MCF 10A (cell line): ENCODE data around the gene MCC. TPM values are rescaled to one million over a fixed set of nuclear protein-coding genes. Genes with fewer than 3 reads are reported as not detected.

Experiments
- BruUV-seq: library from RNA; stranded (reverse); fragments of 400-500 nt; replicated peaks from 2 replicates; lab custom pipeline; 2021; lab: Mats Ljungman, UMichigan
- CTCF ChIA-PET: fragments of 300-600 bp; sonication (Branson Sonifier 250); formaldehyde crosslinking; extraction: SDS; loops from one replicate; lab custom pipeline; 2021; ENCODE audit warnings: antibody characterized with exemption, inconsistent platforms; lab: Yijun Ruan, JAX
- POLR2A ChIA-PET: fragments of 300-600, 350-650 bp; sonication (Branson Sonifier 250); formaldehyde crosslinking; extraction: SDS; loops from one replicate; lab custom pipeline; 2020; ENCODE audit warnings: antibody characterized with exemption, inconsistent platforms; lab: Yijun Ruan, JAX
- DNase-seq: peaks from one replicate; pipeline ENCODE4 v3.0.0-alpha.2; 2018; ENCODE audit not compliant: unreplicated experiment
- H3K27ac Mint-ChIP-seq: one replicate; pipeline ENCODE4 v1.8.0; 2022; ENCODE audit warnings: mild to moderate bottlenecking, low read depth, mixed read lengths; ENCODE audit not compliant: unreplicated experiment
- H3K27me3 Mint-ChIP-seq: one replicate; pipeline ENCODE4 v1.8.0; 2022; ENCODE audit warnings: mixed read lengths; ENCODE audit not compliant: insufficient read depth, unreplicated experiment
- H3K36me3 Mint-ChIP-seq: one replicate; pipeline ENCODE4 v1.8.0; 2022; ENCODE audit warnings: mild to moderate bottlenecking, moderate library complexity, mixed read lengths; ENCODE audit not compliant: insufficient read depth, unreplicated experiment
- H3K4me1 Mint-ChIP-seq: one replicate; pipeline ENCODE4 v1.8.0; 2022; ENCODE audit warnings: mixed read lengths; ENCODE audit not compliant: insufficient read depth, unreplicated experiment
- H3K4me3 Mint-ChIP-seq: one replicate; pipeline ENCODE4 v1.8.0; 2022; ENCODE audit warnings: mild to moderate bottlenecking, moderate library complexity, mixed read lengths; ENCODE audit not compliant: unreplicated experiment
- H3K9me3 Mint-ChIP-seq: one replicate; pipeline ENCODE4 v1.8.0; 2022; ENCODE audit warnings: mixed read lengths; ENCODE audit not compliant: unreplicated experiment
- CTCF ChIP-seq: fragments of 200-600 bp; IDR thresholded peaks from one replicate; pipeline ENCODE4 v1.8.0; 2022; ENCODE audit warnings: antibody characterized with exemption, mild to moderate bottlenecking; ENCODE audit not compliant: unreplicated experiment
- intact Hi-C: fragments of 100-400 bp; cut with micrococcal nuclease; formaldehyde crosslinking; loops from 2 replicates; pipeline ENCODE4 v1.14.1; 2022
- total RNA-seq: library from RNA; stranded (reverse); gene quantifications from 2 replicates; pipeline ENCODE4 v1.2.3, GENCODE V29; 2022

The MCC gene
- total RNA-seq, 1 experiment from 2014 or later, result 25.3 TPM

- BruUV-seq, result no TSS peak
- no peak for TF ChIP-seq CTCF
- DNase-seq, result peak; percentile 60
- intact Hi-C loops, result no loop called here
- H3K36me3 Mint-ChIP-seq, result no peaks in the 10 kb centered on the region
- POLR2A ChIA-PET, result interaction anchor here (0.7 kb wide), 1 partner anchor 128 kb away, joined by 3 read pairs; no protein-coding TSS in a partner anchor
- peak overlapping the region; percentile 14 for H3K27ac Mint-ChIP-seq
- peaks cover 12% of the 10 kb centered on the region for H3K4me1 Mint-ChIP-seq
- H3K27me3 Mint-ChIP-seq, result no peaks in the 10 kb centered on the region
- CTCF ChIA-PET, result interaction anchor here (0.9 to 5.7 kb wide), 3 partner anchors 9 to 128 kb away, joined by 3 to 109 read pairs (median 3); partner anchors contain the start of gene YTHDC2
- no peak overlapping the region for H3K4me3 Mint-ChIP-seq
- H3K9me3 Mint-ChIP-seq, result no peaks in the 10 kb centered on the region
These were observed 105.5 kb downstream of the MCC start for GRCh38 chr5:113382731-113383130.

GRCh38 chr5:113381791-113382190 is 106.5 kb downstream of the MCC start:
- intact Hi-C loops, result no loop called here
- POLR2A ChIA-PET, result interaction anchor here (0.8 to 1.2 kb wide), 2 partner anchors 36 to 106 kb away, joined by 3 read pairs; partner anchors contain the start of gene MCC
- Mint-ChIP-seq H3K4me3 (no peak overlapping the region), H3K9me3 (no peaks in the 10 kb centered on the region), H3K27me3 (no peaks in the 10 kb centered on the region), H3K36me3 (no peaks in the 10 kb centered on the region), H3K27ac (no peak overlapping the region), H3K4me1 (peaks cover 12% of the 10 kb centered on the region)
- DNase-seq, result no peak
- TF ChIP-seq CTCF, result no peak
- BruUV-seq, result no TSS peak
- CTCF ChIA-PET, result interaction anchor here (0.9 to 5.7 kb wide), 6 partner anchors 8 to 363 kb away, joined by 3 to 109 read pairs (median 3); partner anchors contain the start of genes MCC and YTHDC2

- Mint-ChIP-seq H3K4me3 (no peak overlapping the region), H3K9me3 (no peaks in the 10 kb centered on the region), H3K4me1 (peaks cover 12% of the 10 kb centered on the region), H3K36me3 (no peaks in the 10 kb centered on the region), H3K27ac (no peak overlapping the region), H3K27me3 (no peaks in the 10 kb centered on the region)
- POLR2A ChIA-PET, result interaction anchor here (0.6 to 1.2 kb wide), 3 partner anchors 37 to 132 kb away, joined by 3 to 4 read pairs (median 3); partner anchors contain the start of genes MCC and YTHDC2
- CTCF ChIA-PET, result interaction anchor here (1.3 to 5.7 kb wide), 7 partner anchors 8 to 297 kb away, joined by 5 to 109 read pairs (median 15); partner anchors contain the start of genes MCC and YTHDC2
- intact Hi-C loops, result no loop called here
- no peak for DNase-seq
- no TSS peak for BruUV-seq
- no peak for TF ChIP-seq CTCF
These were observed 107.4 kb downstream of the MCC start for GRCh38 chr5:113380807-113381326.
